ENCODE results near the gene CTSE.
A peak's percentile ranks its signal among the peaks of the same experiment; 100 is the strongest.

Gene CTSE

DNA sequence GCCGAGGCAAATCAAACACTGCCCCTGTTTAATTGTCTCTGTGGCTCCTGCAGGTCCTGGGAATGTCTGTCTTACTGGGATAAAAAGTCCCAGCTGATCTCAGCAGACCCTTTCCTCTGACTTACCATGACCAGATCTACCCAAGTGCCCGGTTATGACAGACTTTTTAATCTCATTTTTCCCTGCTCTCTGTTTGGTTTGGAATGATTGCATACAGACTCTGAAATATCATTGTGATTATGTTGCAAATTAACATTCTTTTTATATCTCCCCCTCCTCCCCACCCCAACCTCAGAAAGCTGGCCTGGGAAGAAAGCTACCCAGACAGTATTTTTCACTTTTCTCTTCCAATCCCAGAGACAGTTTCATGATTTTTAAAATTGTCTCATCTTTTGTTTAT is 36.8 kb downstream of the CTSE start:
- Histone ChIP-seq H3K4me2 (no peak overlapping the region), H3K4me1 (ENCODE audit: low read depth, poor library complexity, severe bottlenecking) (no peaks in the 10 kb centered on the region), H2AFZ (ENCODE audit: low read depth) (no peak overlapping the region), H3K27me3 (ENCODE audit: insufficient read depth, low read depth) (no peaks in the 10 kb centered on the region), H3K9ac (no peak overlapping the region), H4K20me1 (ENCODE audit: insufficient read depth) (no peaks in the 10 kb centered on the region), H3K79me2 (ENCODE audit: insufficient read depth, low read depth) (no peaks in the 10 kb centered on the region), H3K27ac (no peak overlapping the region), H3K36me3 (ENCODE audit: insufficient read depth) (no peaks in the 10 kb centered on the region), H3K4me3 (IDR thresholded peaks at IDR 0.05; ENCODE audit: insufficient read depth, low read depth, low read length) (no peak overlapping the region)
- TF ChIP-seq CTCF (conservative IDR thresholded peaks at IDR 0.05; ENCODE audit: low read depth, low read length) = no peak

GRCh38 chr1:205986292-205986691 is 37.4 kb downstream of the CTSE start:
- no peak overlapping the region for H3K4me2 ChIP-seq
- H3K9ac ChIP-seq = no peak overlapping the region

DNA sequence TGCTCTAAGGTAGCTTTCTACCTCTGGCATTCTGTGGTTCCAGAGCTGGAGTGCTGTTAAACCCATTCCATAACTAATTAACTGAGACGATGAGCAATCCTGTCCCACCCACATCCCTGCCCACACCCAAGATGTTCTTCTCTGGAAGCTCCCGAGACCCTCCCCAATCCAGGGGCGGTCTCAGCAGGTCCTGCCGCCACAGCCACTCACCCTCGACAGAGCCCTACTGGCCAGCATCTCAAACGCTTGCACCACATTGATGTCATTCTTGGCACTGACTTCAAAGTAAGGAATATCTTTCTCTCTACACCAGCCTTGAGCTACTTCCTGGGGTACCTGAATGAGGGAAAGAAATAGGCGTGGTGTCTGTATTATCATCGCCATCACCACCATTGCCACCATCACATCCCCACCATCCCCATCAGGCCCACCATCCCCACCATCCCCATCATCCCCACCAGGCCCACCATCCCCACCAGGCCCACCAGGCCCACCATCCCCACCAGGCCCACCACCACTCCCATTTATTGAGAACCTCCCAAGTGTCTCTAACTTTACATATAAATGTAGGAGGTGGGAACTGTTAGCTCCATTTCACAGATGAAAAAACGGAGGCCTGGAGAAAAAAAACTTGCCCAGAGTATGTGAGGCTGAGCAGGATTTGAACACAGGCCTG is 38.2 kb downstream of the CTSE start:
- Histone ChIP-seq H3K36me3 (ENCODE audit: insufficient read depth) (no peaks in the 10 kb centered on the region), H3K79me2 (ENCODE audit: insufficient read depth, low read depth) (no peaks in the 10 kb centered on the region), H3K9ac (no peak overlapping the region), H3K27ac (no peak overlapping the region), H3K4me1 (ENCODE audit: low read depth, poor library complexity, severe bottlenecking) (no peaks in the 10 kb centered on the region), H3K27me3 (ENCODE audit: insufficient read depth, low read depth) (no peaks in the 10 kb centered on the region), H3K4me2 (no peak overlapping the region), H4K20me1 (ENCODE audit: insufficient read depth) (no peaks in the 10 kb centered on the region), H2AFZ (ENCODE audit: low read depth) (no peak overlapping the region), H3K4me3 (IDR thresholded peaks at IDR 0.05; ENCODE audit: insufficient read depth, low read depth, low read length) (no peak overlapping the region)
- no peak for TF ChIP-seq CTCF (conservative IDR thresholded peaks at IDR 0.05; ENCODE audit: low read depth, low read length)

More at GRCh38 chr1:205986292-205986691, 37.4 kb downstream of the CTSE start:
- TF ChIP-seq CTCF (conservative IDR thresholded peaks at IDR 0.05; ENCODE audit: low read depth, low read length) = no peak; the same call in 1 of the 2 replicates
- H3K4me1 ChIP-seq (ENCODE audit: low read depth, poor library complexity, severe bottlenecking) = no peaks in the 10 kb centered on the region
- H3K79me2 ChIP-seq (ENCODE audit: insufficient read depth, low read depth) = no peaks in the 10 kb centered on the region
- H3K4me3 ChIP-seq (IDR thresholded peaks at IDR 0.05; ENCODE audit: insufficient read depth, low read depth, low read length) = no peak overlapping the region
- no peak overlapping the region for H2AFZ ChIP-seq (ENCODE audit: low read depth)
- no peaks in the 10 kb centered on the region for H3K27me3 ChIP-seq (ENCODE audit: insufficient read depth, low read depth)
- H4K20me1 ChIP-seq (ENCODE audit: insufficient read depth) = no peaks in the 10 kb centered on the region
- H3K36me3 ChIP-seq (ENCODE audit: insufficient read depth) = no peaks in the 10 kb centered on the region
- no peak overlapping the region for H3K27ac ChIP-seq

DNA sequence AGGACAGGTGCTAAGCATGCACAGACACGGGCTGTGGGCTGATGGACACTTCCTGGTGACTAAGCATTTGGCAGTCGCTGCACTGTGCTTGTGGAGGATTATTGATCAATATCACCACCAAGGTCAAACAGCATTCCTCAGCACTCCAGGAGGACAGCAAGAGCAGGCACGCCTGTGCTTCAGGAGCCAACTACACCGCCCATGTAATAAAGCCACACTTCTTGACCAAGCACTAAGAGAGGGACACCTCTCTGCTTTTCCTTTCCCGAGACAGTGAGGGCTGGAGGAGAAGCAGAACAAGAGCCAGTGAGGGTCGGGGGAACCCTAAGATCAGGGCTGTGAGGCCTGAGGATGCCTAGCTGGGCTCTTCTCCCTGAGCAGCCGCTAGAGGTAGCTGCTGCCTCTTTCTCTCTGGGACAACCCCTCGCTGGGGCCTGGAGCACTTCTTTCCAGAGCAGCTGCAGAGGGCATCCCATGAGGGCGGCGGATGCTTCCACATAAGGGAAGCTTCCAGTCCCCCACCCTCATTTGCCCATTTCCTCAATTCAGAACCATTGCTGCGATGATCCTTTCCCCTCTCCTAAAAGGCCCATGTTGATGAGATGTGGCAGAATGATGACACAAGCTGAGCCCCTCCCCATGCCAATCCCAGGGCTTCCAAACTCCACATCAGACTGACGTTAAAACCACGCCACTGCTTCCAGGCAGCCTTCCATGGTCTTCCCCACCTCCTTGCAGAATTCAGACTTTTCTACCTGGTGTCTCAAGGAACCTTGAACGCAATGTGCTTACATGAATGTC is 39.6 kb downstream of the CTSE start:
- no peaks in the 10 kb centered on the region for H3K4me1 ChIP-seq (ENCODE audit: low read depth, poor library complexity, severe bottlenecking)
- peak; percentile 90 for TF ChIP-seq CTCF (conservative IDR thresholded peaks at IDR 0.05; ENCODE audit: low read depth, low read length)
- H3K79me2 ChIP-seq (ENCODE audit: insufficient read depth, low read depth) = no peaks in the 10 kb centered on the region
- no peaks in the 10 kb centered on the region for H4K20me1 ChIP-seq (ENCODE audit: insufficient read depth)
- no peaks in the 10 kb centered on the region for H3K27me3 ChIP-seq (ENCODE audit: insufficient read depth, low read depth)
- no peaks in the 10 kb centered on the region for H3K36me3 ChIP-seq (ENCODE audit: insufficient read depth)
- H3K9ac ChIP-seq = no peak overlapping the region
- no peak overlapping the region for H3K27ac ChIP-seq
- H2AFZ ChIP-seq (ENCODE audit: low read depth) = peak overlapping the region; percentile 2; the same call in 1 of the 2 replicates
- H3K4me3 ChIP-seq (IDR thresholded peaks at IDR 0.05; ENCODE audit: insufficient read depth, low read depth, low read length) = no peak overlapping the region
- H3K4me2 ChIP-seq = no peak overlapping the region

Data from KMS-11 (cell line).